ENCODE measurements around the gene TRMT10A.
"Not testable (repeated sequence)": the region's sequence is repeated elsewhere in the genome, so short reads cannot be mapped to it uniquely, and the experiment has no call there.

The TRMT10A gene

DNA sequence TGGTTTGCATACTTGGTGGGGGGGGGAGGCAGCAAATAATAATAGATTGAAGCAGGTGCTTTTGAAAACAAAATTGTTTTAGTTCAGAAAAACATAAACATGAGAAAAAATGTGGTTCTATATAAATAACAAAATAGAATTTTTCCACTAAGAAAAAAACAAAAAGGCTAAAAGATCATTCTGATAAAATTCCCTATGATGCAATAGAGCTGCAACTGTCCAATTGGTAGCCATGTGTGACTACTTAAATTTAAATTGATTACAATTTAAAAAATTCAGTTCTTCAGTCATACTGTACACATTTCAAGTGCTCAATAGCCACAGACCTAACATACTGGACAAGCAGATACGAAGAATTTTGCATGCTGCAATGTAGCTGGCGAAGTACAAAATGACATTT, 11.0 kb downstream of the TRMT10A start:
- no peak for DNase-seq (ENCODE audit: low read depth)

GRCh38 chr4:99540277-99540939, 23.4 kb downstream of the TRMT10A start:
- DNase-seq (ENCODE audit: low read depth): no peak

DNA sequence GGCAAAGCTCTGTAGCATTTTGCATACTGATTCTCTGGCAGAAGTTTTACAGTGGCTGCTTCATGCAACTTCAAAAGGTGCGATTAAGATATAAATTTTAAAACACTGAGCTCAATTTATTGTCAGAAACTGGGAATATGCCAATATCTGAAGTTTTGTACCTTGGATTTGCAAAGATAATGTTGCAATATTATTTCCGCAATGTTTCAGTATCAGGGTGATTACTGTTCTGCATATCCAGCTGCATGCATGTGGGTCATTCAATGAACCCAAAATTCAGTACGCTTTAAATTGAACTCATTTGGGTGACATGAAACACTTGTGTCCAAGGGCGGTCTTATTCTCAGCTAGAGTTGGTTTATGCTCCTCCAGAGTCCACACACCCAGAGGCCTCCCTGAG, 26.2 kb downstream of the TRMT10A start:
- DNase-seq (ENCODE audit: low read depth): no peak

GRCh38 chr4:99536848-99537247, 27.0 kb downstream of the TRMT10A start:
- DNase-seq (ENCODE audit: low read depth): no peak

- DNase-seq (ENCODE audit: low read depth): no peak
Observed at GRCh38 chr4:99536271-99536670, 27.6 kb downstream of the TRMT10A start.

GRCh38 chr4:99534699-99535098, 29.1 kb downstream of the TRMT10A start:
- DNase-seq (ENCODE audit: low read depth): not testable (repeated sequence)

DNA sequence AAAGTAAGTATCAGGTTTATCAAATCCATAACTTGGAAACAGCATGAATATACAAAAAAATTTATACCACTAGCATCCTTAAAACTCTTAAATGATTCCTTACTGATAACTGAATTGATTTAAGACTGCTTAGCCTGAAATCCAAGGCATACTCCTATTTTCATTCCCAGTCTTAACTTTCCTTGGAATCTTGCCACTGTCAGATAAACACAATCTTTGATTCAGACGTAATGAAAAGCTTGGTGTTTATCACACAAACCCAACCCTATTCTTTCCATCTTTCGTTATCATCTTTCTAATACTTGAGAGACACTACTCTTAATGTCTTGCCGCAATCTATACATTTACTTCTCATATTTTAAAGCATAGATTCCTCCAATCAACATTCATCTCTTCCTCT, 33.9 kb downstream of the TRMT10A start:
- no peak for DNase-seq (ENCODE audit: low read depth)

DNA sequence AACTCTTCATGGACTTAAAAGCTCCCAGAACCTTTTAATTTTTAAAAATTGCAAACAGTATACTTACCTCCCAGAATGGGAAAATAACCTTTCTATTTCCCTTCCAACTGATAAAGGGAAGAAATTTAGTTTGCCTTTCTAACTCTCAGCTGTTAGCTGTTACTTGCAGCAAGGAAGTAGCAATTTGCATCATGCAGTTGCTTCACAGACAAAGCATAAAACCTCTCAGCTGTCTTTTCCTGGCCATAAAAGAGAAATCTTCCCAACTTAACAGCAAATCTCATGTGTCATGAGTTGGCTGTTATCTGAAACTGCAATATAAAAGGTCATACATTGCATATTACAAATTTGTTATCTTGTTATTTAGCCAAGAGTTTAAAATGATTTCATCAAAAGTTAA, 34.6 kb downstream of the TRMT10A start:
- no peak for DNase-seq (ENCODE audit: low read depth)

DNA sequence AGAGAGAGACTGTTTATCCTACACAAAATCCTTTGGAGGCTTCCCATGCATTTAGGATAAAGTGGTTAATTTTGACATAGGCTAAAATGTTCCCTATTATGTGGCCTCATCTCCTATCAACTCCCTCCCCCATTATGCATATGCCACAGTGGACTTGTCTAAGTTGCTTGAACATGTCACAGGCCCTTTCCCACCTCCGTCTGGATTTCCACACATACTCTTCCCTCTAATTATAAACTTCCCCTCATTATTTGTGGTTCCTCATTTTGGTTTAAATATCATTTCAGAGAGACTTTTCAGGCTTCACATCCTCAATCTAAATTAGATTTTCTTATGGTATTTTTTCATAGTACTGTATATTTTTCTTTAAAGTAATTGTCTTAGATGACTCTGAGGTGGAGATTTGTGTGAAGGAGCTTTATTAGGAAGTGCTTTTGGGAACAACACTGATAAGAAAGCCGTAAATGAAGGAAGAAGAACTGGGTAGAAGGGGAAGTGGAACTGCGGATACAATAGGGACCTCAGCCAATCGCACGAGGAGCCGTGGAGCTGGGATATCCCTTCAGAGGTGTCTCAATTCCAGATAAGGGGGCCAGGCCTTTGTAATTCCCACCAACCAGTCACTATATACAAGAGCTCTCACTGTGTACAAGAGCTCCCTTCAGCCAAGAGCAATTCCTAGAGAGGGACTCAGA, 45.1 kb downstream of the TRMT10A start:
- no peak for DNase-seq (ENCODE audit: low read depth)

GRCh38 chr4:99510721-99511120, 53.1 kb downstream of the TRMT10A start, which contains the start of gene C4orf17:
Gene C4orf17 (plus strand): TSS chr4:99511021. CDS start chr4:99513082, 2,061 bp downstream.
- no peak for DNase-seq (ENCODE audit: low read depth)

DNA sequence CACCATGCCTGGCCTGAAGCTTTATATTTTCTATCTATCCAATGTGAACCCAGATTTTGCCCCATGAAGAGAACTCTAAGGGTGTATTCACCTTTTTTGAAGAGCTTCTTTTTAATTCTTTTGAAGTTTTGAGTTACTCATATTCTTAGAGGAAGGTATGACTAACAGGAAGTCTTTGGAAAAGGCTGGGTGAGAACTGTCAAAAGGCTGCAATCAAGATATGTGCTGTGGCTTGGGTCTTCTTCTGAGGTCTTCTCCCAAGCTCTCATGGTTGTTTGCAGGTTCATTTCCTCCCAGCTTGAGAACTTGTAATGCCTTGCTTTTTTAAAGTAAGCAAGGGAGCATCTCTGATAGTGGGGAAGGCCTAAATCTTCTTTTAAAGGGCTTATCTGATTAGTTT, 56.1 kb downstream of the TRMT10A start:
- no peak for DNase-seq (ENCODE audit: low read depth)

DNA sequence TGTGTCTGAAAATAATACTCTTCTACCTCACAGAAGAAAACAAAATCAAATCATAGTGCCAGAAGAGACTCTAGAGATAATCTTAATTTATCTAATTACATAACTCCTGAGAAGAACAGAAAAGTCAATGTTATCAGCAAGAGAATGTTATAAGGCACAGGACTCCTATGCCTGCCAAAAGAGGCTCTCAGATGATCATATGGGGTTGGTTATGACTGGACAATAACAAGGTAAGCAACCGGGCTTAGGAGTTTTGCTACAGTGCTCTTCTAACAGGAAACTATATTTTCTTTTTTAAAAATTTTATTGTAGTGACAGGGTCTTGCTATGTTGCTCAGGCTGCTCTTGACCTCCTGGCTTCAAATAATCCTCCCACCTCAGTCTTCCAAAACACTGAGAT, 56.5 kb downstream of the TRMT10A start:
- DNase-seq (ENCODE audit: low read depth): no peak

- DNase-seq (ENCODE audit: low read depth): no peak
Observed at GRCh38 chr4:99506781-99507180, 57.1 kb downstream of the TRMT10A start.

- DNase-seq (ENCODE audit: low read depth): no peak
Observed at GRCh38 chr4:99504804-99505502, 58.9 kb downstream of the TRMT10A start.

Data from activated T-cell treated with anti-CD3 and anti-CD28 coated beads for 48 hours (primary cell).